ENCODE results near the gene KRTAP1-1.

DNA sequence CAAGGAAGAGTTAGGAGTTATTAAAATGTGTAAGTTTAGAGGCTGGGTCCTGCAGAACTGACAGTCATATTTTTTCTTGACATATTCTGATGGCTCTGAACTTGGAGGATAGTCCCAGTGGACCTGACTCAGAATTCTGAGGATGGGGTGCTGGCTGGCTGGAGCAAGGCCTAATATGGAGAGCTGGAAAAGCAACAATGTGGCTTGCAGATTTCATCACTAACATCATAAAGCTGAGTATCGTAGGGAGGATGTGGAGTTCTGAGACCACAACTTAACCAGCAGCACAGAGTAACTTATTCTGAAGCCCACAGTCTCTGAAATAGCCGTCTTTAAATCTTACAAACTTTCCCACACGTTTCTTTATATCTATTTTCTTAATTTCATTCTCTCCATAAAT is 16.6 kb downstream of the KRTAP1-1 start:
- TF ChIP-seq, protein P1, sequence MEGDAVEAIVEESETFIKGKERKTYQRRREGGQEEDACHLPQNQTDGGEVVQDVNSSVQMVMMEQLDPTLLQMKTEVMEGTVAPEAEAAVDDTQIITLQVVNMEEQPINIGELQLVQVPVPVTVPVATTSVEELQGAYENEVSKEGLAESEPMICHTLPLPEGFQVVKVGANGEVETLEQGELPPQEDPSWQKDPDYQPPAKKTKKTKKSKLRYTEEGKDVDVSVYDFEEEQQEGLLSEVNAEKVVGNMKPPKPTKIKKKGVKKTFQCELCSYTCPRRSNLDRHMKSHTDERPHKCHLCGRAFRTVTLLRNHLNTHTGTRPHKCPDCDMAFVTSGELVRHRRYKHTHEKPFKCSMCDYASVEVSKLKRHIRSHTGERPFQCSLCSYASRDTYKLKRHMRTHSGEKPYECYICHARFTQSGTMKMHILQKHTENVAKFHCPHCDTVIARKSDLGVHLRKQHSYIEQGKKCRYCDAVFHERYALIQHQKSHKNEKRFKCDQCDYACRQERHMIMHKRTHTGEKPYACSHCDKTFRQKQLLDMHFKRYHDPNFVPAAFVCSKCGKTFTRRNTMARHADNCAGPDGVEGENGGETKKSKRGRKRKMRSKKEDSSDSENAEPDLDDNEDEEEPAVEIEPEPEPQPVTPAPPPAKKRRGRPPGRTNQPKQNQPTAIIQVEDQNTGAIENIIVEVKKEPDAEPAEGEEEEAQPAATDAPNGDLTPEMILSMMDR (IDR thresholded peaks at IDR 0.05) = no peak
- TF ChIP-seq POLR2A (IDR thresholded peaks at IDR 0.05) = no peak

All from heart left ventricle (tissue), 13 donors.